Right atrium auricular region (tissue), 2 donors: ENCODE data around the gene RPIA. TPM values are rescaled to one million over a fixed set of nuclear protein-coding genes. Genes with fewer than 3 reads are reported as not detected.
"Not testable (repeated sequence)": the region's sequence is repeated elsewhere in the genome, so short reads cannot be mapped to it uniquely, and the experiment has no call there.

Source experiments
- DNase-seq: peaks from one replicate; pipeline ENCODE4 v3.0.0-alpha.2; 2019; ENCODE audit warnings: low spot score
- H3K27ac ChIP-seq, 2 donors: fragments of 200-600 bp; sonication (generic); 1 replicate in 1 of 2; 2 replicates in 1 of 2; pipeline ENCODE4 v1.5.1; 2016 to 2019
- H3K27me3 ChIP-seq, 2 donors: fragments of 200-600 bp; sonication (generic); one replicate each; pipeline versions ENCODE4 v1.5.1 to v1.6.0; 2017 to 2019
- H3K36me3 ChIP-seq: fragments of 200-600 bp; sonication (generic); one replicate; pipeline ENCODE4 v1.5.1; 2016
- H3K4me1 ChIP-seq, 2 donors: fragments of 200-600 bp; sonication (generic); one replicate each; pipeline versions ENCODE4 v1.5.1 to v1.6.0; 2017 to 2019
- H3K4me3 ChIP-seq, 2 donors: fragments of 200-600 bp; sonication (generic); 1 replicate in 1 of 2; 2 replicates in 1 of 2; pipeline ENCODE4 v1.5.1; 2017 to 2019; ENCODE audit warnings: mild to moderate bottlenecking in 1 of 2, moderate library complexity in 1 of 2
- H3K9me3 ChIP-seq, 2 donors: fragments of 200-600 bp; sonication (generic); one replicate each; pipeline ENCODE4 v1.5.1; 2019
- total RNA-seq, 2 donors: library from RNA; depleted of rRNA; stranded (reverse); fragments of >200 nt; gene quantifications; one replicate each; pipeline ENCODE4 v1.1.0, GENCODE V29; 2016
- TF ChIP-seq, protein P1 (sequence below), 2 donors: fragments of 200-600 bp; sonication (generic); IDR thresholded peaks; one replicate each; pipeline ENCODE4 v1.5.1; 2019; ENCODE audit warnings: antibody characterized with exemption in 2 of 2

The RPIA gene
- total RNA-seq, 2 donors from 2014 or later = 4.2 to 5.1 TPM

DNA sequence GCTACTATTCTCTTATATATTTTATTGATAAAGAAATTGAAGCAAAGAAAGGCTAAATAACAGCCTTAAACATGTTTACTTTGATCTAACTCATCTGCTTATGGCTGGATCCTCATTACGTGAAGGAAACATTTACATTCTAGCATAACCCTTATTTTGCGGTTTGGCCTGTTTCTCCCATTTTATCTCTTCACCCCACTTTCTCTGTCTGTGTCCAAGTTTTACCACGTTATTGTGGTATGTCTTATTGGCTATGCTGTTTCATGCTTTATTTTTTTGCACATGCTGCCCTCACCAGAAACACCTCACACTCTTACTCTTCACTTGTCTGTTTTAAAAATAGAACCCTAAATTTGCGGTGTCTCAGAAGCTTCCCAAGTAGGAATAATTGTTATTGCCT is 78.5 kb downstream of the RPIA start:
- peaks cover 4 to 10% of the 10 kb centered on the region in 2 donors for H3K27me3 ChIP-seq
- no peak for DNase-seq

GRCh38 chr2:88773233-88774028 is 82.0 kb downstream of the RPIA start:
- not testable (repeated sequence) for DNase-seq, H3K4me3 ChIP-seq, H3K27me3 ChIP-seq, H3K36me3 ChIP-seq, H3K9me3 ChIP-seq, H3K27ac ChIP-seq, H3K4me1 ChIP-seq

More for the DNA sequence above, 78.5 kb downstream of the RPIA start:
- TF ChIP-seq, protein P1, sequence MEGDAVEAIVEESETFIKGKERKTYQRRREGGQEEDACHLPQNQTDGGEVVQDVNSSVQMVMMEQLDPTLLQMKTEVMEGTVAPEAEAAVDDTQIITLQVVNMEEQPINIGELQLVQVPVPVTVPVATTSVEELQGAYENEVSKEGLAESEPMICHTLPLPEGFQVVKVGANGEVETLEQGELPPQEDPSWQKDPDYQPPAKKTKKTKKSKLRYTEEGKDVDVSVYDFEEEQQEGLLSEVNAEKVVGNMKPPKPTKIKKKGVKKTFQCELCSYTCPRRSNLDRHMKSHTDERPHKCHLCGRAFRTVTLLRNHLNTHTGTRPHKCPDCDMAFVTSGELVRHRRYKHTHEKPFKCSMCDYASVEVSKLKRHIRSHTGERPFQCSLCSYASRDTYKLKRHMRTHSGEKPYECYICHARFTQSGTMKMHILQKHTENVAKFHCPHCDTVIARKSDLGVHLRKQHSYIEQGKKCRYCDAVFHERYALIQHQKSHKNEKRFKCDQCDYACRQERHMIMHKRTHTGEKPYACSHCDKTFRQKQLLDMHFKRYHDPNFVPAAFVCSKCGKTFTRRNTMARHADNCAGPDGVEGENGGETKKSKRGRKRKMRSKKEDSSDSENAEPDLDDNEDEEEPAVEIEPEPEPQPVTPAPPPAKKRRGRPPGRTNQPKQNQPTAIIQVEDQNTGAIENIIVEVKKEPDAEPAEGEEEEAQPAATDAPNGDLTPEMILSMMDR (IDR thresholded peaks at IDR 0.05) = no peak
- Histone ChIP-seq H3K36me3 (no peaks in the 10 kb centered on the region), H3K9me3 (no peaks in the 10 kb centered on the region), H3K27ac (no peak overlapping the region), H3K4me1 (peaks cover 0 to 9% of the 10 kb centered on the region in 2 donors), H3K4me3 (no peak overlapping the region)

DNA sequence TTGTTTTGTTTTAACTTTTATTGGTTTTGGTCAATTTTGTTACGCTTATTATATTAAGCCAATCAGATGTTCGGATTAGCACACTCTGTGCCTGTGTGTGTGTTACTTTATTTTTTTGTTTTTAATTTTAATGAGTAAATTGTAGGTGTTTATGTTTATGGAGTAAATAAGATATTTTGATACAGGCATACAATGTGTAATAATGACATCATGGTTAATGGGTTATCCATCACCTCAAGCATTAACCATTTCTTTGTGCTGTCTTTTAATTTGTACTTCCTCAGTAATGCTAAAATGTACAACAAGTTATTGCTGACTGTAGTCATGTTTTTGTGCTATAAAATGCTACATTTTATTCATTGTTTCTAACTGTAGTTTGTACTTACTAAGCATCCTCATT is 97.7 kb downstream of the RPIA start:
- not testable (repeated sequence) for H3K4me3 ChIP-seq, H3K27ac ChIP-seq, H3K27me3 ChIP-seq, H3K36me3 ChIP-seq, DNase-seq, H3K9me3 ChIP-seq, H3K4me1 ChIP-seq

- not testable (repeated sequence) for H3K36me3 ChIP-seq, H3K9me3 ChIP-seq, DNase-seq, H3K27ac ChIP-seq, H3K4me3 ChIP-seq, H3K4me1 ChIP-seq, H3K27me3 ChIP-seq
Observed at GRCh38 chr2:88795932-88796331, 104.5 kb downstream of the RPIA start.

- H3K9me3 ChIP-seq, H3K27ac ChIP-seq, H3K4me3 ChIP-seq, H3K27me3 ChIP-seq, H3K36me3 ChIP-seq, H3K4me1 ChIP-seq, DNase-seq: not testable (repeated sequence)
Observed at GRCh38 chr2:88796523-88796922, 105.0 kb downstream of the RPIA start.

DNA sequence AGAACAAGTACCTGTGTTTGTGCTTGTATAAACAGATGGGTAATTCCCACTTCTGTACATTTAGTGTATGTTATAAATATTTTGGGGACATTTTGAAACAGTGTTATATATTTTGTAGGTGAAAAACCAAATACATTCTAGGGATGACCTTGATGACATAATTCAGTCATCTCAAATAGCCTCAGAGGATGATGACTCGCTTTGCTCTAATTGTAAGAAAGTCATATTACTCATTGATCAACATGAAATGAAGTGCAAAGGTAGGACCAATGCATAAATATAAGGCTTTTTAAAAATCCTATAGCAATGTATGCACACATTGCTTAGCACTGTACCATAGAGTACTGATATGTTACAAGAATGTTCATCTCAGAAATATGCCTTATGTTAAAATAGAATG is 105.7 kb downstream of the RPIA start:
- not testable (repeated sequence) for DNase-seq, H3K27ac ChIP-seq, H3K27me3 ChIP-seq, H3K36me3 ChIP-seq, H3K4me1 ChIP-seq, H3K9me3 ChIP-seq, H3K4me3 ChIP-seq

Other genes with a start within 250 kb of the RPIA start
- not detected for gene FOXI3, start 239.0 kb upstream of the RPIA start, total RNA-seq
- gene EIF2AK3, start 64.2 kb upstream of the RPIA start, total RNA-seq = 10 to 100 TPM; 10.2 to 13.4 TPM